ENCODE results near the gene ZG16B. TPM values are rescaled to one million over a fixed set of nuclear protein-coding genes. Genes with fewer than 3 reads are reported as not detected.

ZG16B gene
- total and polyA plus RNA-seq, 2 of the 8 experiments (the other 6 are each of a cell fraction or from before 2014, with no cell fraction given), result 0.11 TPM; not detected in 1

DNA sequence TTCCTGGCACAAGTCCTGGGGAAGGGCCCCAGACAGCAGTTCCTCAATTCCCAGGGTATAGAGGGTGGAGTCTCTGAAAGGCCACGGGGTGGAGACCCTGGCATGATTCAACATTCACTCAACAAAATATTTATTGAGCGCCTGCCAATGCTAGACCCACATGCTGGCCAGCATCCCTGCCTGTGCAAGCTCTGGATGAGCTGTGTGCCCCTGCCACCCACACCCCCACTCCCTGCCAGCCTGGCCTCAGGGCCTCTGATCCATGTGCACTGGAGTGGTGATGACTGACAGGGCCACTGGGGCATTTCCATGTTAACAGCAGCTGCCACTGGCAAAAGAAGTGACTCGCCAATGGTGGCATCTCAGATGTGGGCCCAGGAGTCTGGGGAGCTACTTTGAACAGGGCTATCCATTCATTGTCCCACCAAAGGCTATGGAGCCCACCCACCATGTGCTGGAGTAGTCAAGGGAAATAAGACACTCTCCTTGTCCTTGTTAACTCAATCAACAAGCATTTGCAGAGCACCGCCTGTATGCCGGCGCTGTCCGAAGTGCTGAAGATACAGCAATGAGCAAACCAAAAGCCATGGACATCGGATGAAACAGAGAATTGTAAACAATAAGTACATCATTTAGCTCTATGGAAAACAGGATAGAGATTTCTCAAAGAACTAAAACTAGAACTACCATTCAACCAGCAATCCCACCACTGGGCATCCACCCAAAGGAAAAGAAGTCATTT, 30.9 kb downstream of the ZG16B start:
- H3K23ac ChIP-seq (ENCODE audit: insufficient read length), result no peak overlapping the region
- H3K4me1 ChIP-seq (replicated peaks in 1 of 4; ENCODE audit: control insufficient read depth in 3 of 4, insufficient read depth in 4 of 4, low read length in 3 of 4), result peaks cover 3 to 12% (median 6%) of the 10 kb centered on the region in 4 experiments; a peak in 5 of 7 replicates
- H3K56ac ChIP-seq (replicated peaks; ENCODE audit: insufficient read length, low read depth, low read length), result no peak overlapping the region
- no peak overlapping the region for H3K18ac ChIP-seq (ENCODE audit: extremely low read depth, low read length)
- no peak overlapping the region for H3K27ac ChIP-seq (ENCODE audit: low read depth, low read length)
- H2AFZ ChIP-seq (ENCODE audit: low read length), result no peak overlapping the region
- H3K23me2 ChIP-seq (ENCODE audit: low read depth, low read length), result peaks cover 11% of the 10 kb centered on the region; the same call in 1 of the 2 replicates
- no peak overlapping the region for H2BK12ac ChIP-seq (ENCODE audit: low read depth, low read length)
- H3K36me3 ChIP-seq (ENCODE audit: control insufficient read depth in 2 of 4, insufficient read depth in 4 of 4, low read length in 3 of 4), result no peaks in the 10 kb centered on the region; a peak in 1 of 8 replicates
- peaks cover 0 to 2% of the 10 kb centered on the region in 2 experiments; a peak in 1 of 4 replicates for H3K9me3 ChIP-seq (ENCODE audit: insufficient read depth in 2 of 2, low read depth in 1 of 2, low read length in 1 of 2)
- H3K79me1 ChIP-seq (ENCODE audit: low read depth, low read length), result no peaks in the 10 kb centered on the region
- H3K4ac ChIP-seq (replicated peaks; ENCODE audit: insufficient read length, low read depth, low read length), result no peak overlapping the region
- no peak overlapping the region for H2BK5ac ChIP-seq (ENCODE audit: low read depth, low read length)
- ChIA-PET CTCF (ENCODE audit: partially characterized antibody) (interaction anchor here (0.6 to 7.4 kb wide), 9 partner anchors 12 to 814 kb away, joined by 3 to 53 read pairs (median 3); no protein-coding TSS in a partner anchor), POLR2A (ENCODE audit: partially characterized antibody) (interaction anchor here (0.8 to 1.0 kb wide), 2 partner anchors 83 to 109 kb away, joined by 3 to 5 read pairs; no protein-coding TSS in a partner anchor)
- H2BK120ac ChIP-seq (replicated peaks; ENCODE audit: low read depth, low read length), result no peak overlapping the region
- H3K4me2 ChIP-seq (ENCODE audit: insufficient read depth in 1 of 2, low read depth in 2 of 2, low read length in 2 of 2), result no peak overlapping the region
- H4K20me1 ChIP-seq (replicated peaks in 1 of 2; ENCODE audit: control insufficient read depth in 1 of 2, insufficient read depth in 2 of 2, low read length in 2 of 2), result peaks cover 0 to 2% of the 10 kb centered on the region in 2 experiments
- DNase-seq (ENCODE audit: low read depth in 1 of 2, low spot score in 2 of 2) (no peak), FAIRE-seq (no peak)
- H3K14ac ChIP-seq (ENCODE audit: insufficient read length), result no peak overlapping the region
- H3K9ac ChIP-seq (replicated peaks in 1 of 4; ENCODE audit: extremely low read depth in 1 of 4, low read depth in 3 of 4, low read length in 3 of 4), result no peak overlapping the region
- H3K79me2 ChIP-seq (ENCODE audit: control insufficient read depth in 1 of 2, insufficient read depth in 2 of 2, low read length in 2 of 2), result no peaks in the 10 kb centered on the region
- H2BK15ac ChIP-seq (ENCODE audit: low read length), result no peak overlapping the region
- peaks cover 6 to 43% (median 24%) of the 10 kb centered on the region in 4 experiments for H3K27me3 ChIP-seq (replicated peaks in 1 of 4; ENCODE audit: control insufficient read depth in 3 of 4, extremely low read depth in 1 of 4, insufficient read depth in 3 of 4, low read length in 3 of 4)
- no peak overlapping the region for H3K4me3 ChIP-seq (ENCODE audit: extremely low read depth in 1 of 4, insufficient read depth in 2 of 4, low read depth in 3 of 4, low read length in 4 of 4)
- no peak overlapping the region for H4K5ac ChIP-seq (ENCODE audit: insufficient read length, low read depth, low read length)
- WGBS, 2 experiments (ENCODE audit: extremely low coverage in 1 of 2, insufficient coverage in 1 of 2, insufficient read length in 1 of 2, insufficient replicate concordance in 2 of 2, low coverage in 1 of 2, low lambda C conversion rate in 2 of 2, missing lambda C conversion rate in 1 of 2), result 78% methylated on average over 8 of the region's 8 CpGs; no CpG with 5 or more reads in 1 of the 2 experiments
- H4K91ac ChIP-seq (replicated peaks; ENCODE audit: insufficient read length, low read length), result no peak overlapping the region
- no peak overlapping the region for H4K8ac ChIP-seq (ENCODE audit: extremely low read depth, insufficient read depth, low read length)
- H2BK20ac ChIP-seq (ENCODE audit: low read length), result no peak overlapping the region
- no peak overlapping the region for H2AK5ac ChIP-seq (ENCODE audit: low read depth, low read length)

Data from H1 (cell line).